Left ventricle myocardium inferior (tissue), 1 donor: ENCODE results near the gene CLSTN2. TPM values are rescaled to one million over a fixed set of nuclear protein-coding genes. Genes with fewer than 3 reads are reported as not detected.

Source experiments
- DNase-seq: peaks from one replicate; pipeline ENCODE4 v3.0.0-alpha.2; 2020
- H3K27ac ChIP-seq: fragments of 200-600 bp; replicated peaks from 2 replicates; pipeline ENCODE4 v1.8.0; 2021
- H3K27me3 ChIP-seq: fragments of 200-600 bp; 2 replicates; pipeline ENCODE4 v1.8.0; 2021; ENCODE audit warnings: low read depth
- H3K36me3 ChIP-seq: fragments of 200-600 bp; 2 replicates; pipeline ENCODE4 v1.8.0; 2021
- H3K4me1 ChIP-seq: fragments of 200-600 bp; 2 replicates; pipeline ENCODE4 v1.8.0; 2021
- H3K4me3 ChIP-seq: fragments of 200-600 bp; 2 replicates; pipeline ENCODE4 v1.8.0; 2021; ENCODE audit warnings: mild to moderate bottlenecking, moderate library complexity
- H3K9me3 ChIP-seq: fragments of 200-600 bp; replicated peaks from 2 replicates; pipeline ENCODE4 v1.8.0; 2021
- intact Hi-C: fragments of 100-400 bp; cut with micrococcal nuclease; formaldehyde crosslinking; loops from one replicate; pipeline ENCODE4 v1.11.0; 2022
- total RNA-seq: library from RNA; stranded (reverse); fragmentation: NEBNext Ultra II Directional; extraction: Animal tissue kit (Norgen Biotek cat#: 25700); gene quantifications from one replicate; pipeline ENCODE4 v1.2.1, GENCODE V29; 2021
- TF ChIP-seq, protein P1 (sequence below): fragments of 200-600 bp; IDR thresholded peaks from 2 replicates; pipeline ENCODE4 v1.8.0; 2021; ENCODE audit warnings: antibody characterized with exemption, mild to moderate bottlenecking, borderline replicate concordance
- donor health status: DM: no; HTN: yes; CAD: no; lungs with severe emphysema.

Gene CLSTN2
- total RNA-seq, 1 donor from 2014 or later: 7.0 TPM

DNA sequence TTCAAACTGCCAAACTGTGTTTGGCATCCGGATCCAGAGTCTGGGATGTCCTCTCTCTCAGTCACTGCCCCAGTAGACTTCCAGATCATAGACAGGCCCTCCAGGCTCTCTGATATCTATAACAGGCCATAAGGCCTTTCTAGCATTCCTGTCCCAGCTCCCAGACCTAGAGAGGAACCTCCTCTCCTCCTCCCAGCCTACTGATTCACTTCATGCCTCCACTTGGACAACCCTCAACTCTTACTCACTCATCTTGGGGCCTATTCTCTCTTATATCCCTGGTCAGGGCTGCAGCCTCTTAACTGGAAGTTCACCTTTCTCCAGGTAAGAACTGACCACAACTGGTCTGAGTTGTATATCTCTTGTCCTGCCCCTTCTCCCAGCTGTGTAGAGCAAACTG lies 489.2 kb downstream of the CLSTN2 start:
- H3K27me3 ChIP-seq: peaks cover 3% of the 10 kb centered on the region
- intact Hi-C loops: no loop called here
- H3K4me1 ChIP-seq: peaks cover 25% of the 10 kb centered on the region
- H3K4me3 ChIP-seq: no peak overlapping the region
- no peaks in the 10 kb centered on the region for H3K9me3 ChIP-seq
- DNase-seq: no peak
- H3K27ac ChIP-seq: no peak overlapping the region
- TF ChIP-seq, protein P1, sequence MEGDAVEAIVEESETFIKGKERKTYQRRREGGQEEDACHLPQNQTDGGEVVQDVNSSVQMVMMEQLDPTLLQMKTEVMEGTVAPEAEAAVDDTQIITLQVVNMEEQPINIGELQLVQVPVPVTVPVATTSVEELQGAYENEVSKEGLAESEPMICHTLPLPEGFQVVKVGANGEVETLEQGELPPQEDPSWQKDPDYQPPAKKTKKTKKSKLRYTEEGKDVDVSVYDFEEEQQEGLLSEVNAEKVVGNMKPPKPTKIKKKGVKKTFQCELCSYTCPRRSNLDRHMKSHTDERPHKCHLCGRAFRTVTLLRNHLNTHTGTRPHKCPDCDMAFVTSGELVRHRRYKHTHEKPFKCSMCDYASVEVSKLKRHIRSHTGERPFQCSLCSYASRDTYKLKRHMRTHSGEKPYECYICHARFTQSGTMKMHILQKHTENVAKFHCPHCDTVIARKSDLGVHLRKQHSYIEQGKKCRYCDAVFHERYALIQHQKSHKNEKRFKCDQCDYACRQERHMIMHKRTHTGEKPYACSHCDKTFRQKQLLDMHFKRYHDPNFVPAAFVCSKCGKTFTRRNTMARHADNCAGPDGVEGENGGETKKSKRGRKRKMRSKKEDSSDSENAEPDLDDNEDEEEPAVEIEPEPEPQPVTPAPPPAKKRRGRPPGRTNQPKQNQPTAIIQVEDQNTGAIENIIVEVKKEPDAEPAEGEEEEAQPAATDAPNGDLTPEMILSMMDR: no peak
- no peaks in the 10 kb centered on the region for H3K36me3 ChIP-seq

DNA sequence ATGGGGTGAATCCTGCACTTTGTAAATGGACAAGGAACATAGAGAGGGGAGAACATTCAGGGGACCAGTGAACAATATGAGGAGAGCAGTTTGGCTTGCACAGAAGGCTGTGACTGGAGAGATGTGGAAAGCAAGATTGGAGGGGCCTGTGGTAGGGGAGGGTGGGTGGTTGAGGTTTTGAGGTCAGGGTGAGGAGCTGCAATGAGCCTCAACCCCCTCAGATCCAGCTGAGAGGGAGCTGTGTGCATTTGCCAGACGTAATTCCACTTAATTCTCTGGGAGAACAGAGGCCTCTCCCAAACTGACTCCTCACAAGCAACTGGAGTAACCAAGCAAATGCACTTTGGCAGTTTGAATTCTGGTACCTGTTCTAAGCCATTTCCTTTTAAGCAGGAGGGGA lies 489.7 kb downstream of the CLSTN2 start:
- H3K27me3 ChIP-seq: peaks cover 8% of the 10 kb centered on the region
- H3K27ac ChIP-seq: no peak overlapping the region
- TF ChIP-seq, protein P1: no peak
- no peak overlapping the region for H3K4me3 ChIP-seq
- H3K9me3 ChIP-seq: no peaks in the 10 kb centered on the region
- intact Hi-C loops: no loop called here
- peaks cover 25% of the 10 kb centered on the region for H3K4me1 ChIP-seq
- no peak for DNase-seq
- H3K36me3 ChIP-seq: no peaks in the 10 kb centered on the region

DNA sequence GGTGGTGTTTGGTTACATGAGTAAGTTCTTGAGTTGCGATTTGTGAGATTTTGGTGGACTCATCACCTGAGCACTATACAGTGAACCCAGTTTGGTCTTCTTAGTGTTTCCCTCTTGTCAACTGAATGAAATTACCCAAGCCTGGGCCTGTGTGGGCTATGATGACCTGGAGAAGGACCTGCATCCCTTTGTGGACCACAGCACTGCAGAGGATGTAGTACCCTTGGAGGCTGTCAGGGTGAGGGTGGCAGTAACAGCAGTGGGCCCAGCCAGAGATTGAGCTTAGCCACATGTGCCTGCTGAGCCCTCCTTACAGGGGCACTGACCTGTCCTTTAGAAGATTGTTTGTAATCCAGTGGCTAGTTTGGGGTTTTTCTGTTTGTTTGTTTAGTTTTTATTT lies 492.8 kb downstream of the CLSTN2 start:
- TF ChIP-seq, protein P1: no peak
- no peak for DNase-seq
- intact Hi-C loops: no loop called here
- Histone ChIP-seq H3K36me3 (no peaks in the 10 kb centered on the region), H3K27me3 (peaks cover 10% of the 10 kb centered on the region), H3K27ac (no peak overlapping the region), H3K4me3 (no peak overlapping the region), H3K4me1 (peaks cover 12% of the 10 kb centered on the region), H3K9me3 (no peaks in the 10 kb centered on the region)

DNA sequence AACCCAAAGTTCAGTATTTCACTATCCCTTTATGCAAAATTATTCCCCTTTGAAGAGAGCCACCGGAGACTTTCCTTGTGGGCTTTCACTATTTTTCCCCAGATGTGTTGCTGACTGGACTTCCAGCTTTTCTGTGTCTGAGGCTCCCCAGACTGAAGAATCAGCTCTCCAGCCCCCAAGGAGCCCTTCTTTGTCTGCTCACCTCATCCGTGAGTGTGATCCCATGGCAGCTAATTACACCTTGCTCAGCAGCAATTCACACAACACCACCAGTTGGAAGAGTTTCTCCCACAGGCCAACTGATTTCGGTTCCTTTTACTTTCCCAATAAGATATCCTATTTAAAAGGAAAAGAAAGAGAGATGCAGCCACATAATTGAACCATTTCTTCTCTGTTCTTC lies 493.4 kb downstream of the CLSTN2 start:
- Histone ChIP-seq H3K4me1 (peaks cover 8% of the 10 kb centered on the region), H3K27ac (no peak overlapping the region), H3K4me3 (no peak overlapping the region), H3K9me3 (no peaks in the 10 kb centered on the region), H3K27me3 (peaks cover 10% of the 10 kb centered on the region), H3K36me3 (no peaks in the 10 kb centered on the region)
- no peak for DNase-seq
- TF ChIP-seq, protein P1: no peak
- intact Hi-C loops: no loop called here

DNA sequence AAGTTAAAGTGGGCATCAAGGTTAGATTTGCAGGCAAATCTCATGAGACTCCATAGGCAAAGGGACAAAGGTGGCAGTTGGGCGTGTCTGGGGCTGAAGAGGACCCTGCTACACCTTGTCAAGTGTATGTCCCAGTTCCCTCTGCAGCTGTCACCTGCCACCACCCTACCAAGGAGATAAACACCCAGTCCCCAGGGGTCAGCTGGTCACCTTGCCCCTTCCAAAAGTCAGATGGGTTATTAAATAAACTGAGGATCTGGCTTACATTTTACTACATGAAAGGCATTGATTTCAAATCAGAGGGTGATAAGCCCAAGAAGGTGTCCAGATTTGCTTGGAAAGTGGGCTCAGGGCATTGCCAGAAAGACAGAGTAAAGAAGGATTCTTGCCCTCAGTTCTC lies 494.8 kb downstream of the CLSTN2 start:
- Histone ChIP-seq H3K27me3 (peaks cover 10% of the 10 kb centered on the region), H3K36me3 (no peaks in the 10 kb centered on the region), H3K4me3 (no peak overlapping the region), H3K9me3 (no peaks in the 10 kb centered on the region), H3K4me1 (no peaks in the 10 kb centered on the region), H3K27ac (no peak overlapping the region)
- intact Hi-C loops: no loop called here
- TF ChIP-seq, protein P1: no peak
- DNase-seq: no peak

DNA sequence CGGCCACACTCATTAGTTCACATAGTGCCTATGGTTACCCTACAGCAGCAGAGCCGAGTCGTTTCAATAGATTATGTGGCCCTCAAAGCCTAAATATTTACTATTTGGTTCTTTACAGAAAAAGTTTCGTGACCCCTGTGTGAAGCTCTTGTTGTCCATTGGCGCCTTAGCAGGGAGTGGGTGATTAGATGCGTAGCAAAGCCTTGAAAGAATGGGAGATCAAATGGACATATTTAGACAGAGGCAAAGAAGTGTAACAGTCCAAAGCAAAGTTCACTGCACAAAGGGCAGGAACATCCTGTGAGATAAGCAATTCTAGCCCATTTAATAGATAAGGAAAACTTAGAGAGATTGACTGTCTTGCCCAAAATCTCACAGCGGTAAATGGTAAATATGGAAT lies 495.5 kb downstream of the CLSTN2 start:
- TF ChIP-seq, protein P1: no peak
- intact Hi-C loops: no loop called here
- Histone ChIP-seq H3K4me1 (no peaks in the 10 kb centered on the region), H3K27me3 (peaks cover 10% of the 10 kb centered on the region), H3K4me3 (no peak overlapping the region), H3K36me3 (no peaks in the 10 kb centered on the region), H3K27ac (no peak overlapping the region), H3K9me3 (no peaks in the 10 kb centered on the region)
- no peak for DNase-seq
